ENCODE results near the gene RPUSD3.

DNA sequence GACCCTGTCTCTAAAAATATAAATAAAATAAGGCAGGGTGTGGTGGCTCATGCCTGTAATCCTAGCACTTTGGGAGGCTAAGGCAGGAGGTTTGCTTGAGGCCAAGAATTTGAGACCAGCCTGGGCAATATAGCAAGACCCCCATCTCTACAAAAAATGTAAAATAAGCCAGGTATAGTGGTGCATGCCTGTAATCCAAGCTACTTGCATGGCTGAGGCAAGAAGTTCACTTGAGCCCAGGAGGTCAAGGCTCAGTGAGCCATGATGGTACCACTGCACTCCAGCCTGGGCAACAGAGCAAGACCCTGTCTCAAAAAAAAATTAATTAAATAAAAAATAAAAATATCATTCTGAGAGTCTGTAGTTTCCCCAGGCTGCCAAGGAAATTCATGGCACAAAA is 42.5 kb upstream of the RPUSD3 start:
- TF ChIP-seq, protein P1, sequence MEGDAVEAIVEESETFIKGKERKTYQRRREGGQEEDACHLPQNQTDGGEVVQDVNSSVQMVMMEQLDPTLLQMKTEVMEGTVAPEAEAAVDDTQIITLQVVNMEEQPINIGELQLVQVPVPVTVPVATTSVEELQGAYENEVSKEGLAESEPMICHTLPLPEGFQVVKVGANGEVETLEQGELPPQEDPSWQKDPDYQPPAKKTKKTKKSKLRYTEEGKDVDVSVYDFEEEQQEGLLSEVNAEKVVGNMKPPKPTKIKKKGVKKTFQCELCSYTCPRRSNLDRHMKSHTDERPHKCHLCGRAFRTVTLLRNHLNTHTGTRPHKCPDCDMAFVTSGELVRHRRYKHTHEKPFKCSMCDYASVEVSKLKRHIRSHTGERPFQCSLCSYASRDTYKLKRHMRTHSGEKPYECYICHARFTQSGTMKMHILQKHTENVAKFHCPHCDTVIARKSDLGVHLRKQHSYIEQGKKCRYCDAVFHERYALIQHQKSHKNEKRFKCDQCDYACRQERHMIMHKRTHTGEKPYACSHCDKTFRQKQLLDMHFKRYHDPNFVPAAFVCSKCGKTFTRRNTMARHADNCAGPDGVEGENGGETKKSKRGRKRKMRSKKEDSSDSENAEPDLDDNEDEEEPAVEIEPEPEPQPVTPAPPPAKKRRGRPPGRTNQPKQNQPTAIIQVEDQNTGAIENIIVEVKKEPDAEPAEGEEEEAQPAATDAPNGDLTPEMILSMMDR (IDR thresholded peaks at IDR 0.05) = no peak
- no peak for TF ChIP-seq POLR2A (IDR thresholded peaks at IDR 0.05)
